ENCODE data around the gene ADGRF1.

DNA sequence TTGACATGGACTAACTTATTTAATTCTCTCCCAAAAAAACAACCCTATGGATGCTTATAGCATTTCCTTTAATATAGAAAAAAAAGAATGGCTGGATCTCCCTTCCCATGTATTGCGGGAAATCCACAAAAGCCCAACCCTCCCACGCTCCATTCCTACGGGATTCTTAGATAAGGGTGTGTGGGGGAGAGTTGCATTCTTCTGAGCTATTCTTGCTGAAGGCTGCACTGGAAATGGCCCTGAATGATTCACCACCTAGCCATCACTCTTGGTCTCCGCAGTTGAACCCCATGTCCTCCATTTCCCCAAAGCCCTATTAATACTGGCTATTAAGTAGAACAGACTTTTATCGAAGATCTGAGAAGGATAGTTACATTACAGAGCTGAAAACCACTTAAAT is 78.5 kb downstream of the ADGRF1 start:
- TF ChIP-seq, protein P1, sequence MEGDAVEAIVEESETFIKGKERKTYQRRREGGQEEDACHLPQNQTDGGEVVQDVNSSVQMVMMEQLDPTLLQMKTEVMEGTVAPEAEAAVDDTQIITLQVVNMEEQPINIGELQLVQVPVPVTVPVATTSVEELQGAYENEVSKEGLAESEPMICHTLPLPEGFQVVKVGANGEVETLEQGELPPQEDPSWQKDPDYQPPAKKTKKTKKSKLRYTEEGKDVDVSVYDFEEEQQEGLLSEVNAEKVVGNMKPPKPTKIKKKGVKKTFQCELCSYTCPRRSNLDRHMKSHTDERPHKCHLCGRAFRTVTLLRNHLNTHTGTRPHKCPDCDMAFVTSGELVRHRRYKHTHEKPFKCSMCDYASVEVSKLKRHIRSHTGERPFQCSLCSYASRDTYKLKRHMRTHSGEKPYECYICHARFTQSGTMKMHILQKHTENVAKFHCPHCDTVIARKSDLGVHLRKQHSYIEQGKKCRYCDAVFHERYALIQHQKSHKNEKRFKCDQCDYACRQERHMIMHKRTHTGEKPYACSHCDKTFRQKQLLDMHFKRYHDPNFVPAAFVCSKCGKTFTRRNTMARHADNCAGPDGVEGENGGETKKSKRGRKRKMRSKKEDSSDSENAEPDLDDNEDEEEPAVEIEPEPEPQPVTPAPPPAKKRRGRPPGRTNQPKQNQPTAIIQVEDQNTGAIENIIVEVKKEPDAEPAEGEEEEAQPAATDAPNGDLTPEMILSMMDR (IDR thresholded peaks at IDR 0.05; ENCODE audit: low read depth, low read length, poor library complexity, severe bottlenecking): no peak
- TF ChIP-seq EZH2phosphoT487 (IDR thresholded peaks at IDR 0.05; ENCODE audit: borderline replicate concordance, low read length): no peak

Data from DOHH2 (cell line).